HUES48 (cell line): Measurements from ENCODE around the gene DERA.
"Not testable (repeated sequence)": the region's sequence is repeated elsewhere in the genome, so short reads cannot be mapped to it uniquely, and the experiment has no call there.

ENCODE experiments used
- H3K27ac ChIP-seq: one replicate; pipeline ENCODE4 v1.7.0; 2013; ENCODE audit warnings: low read depth, low read length, inconsistent platforms
- H3K27me3 ChIP-seq: 2 replicates; pipeline ENCODE4 v1.6.1; 2013; ENCODE audit warnings: mild to moderate bottlenecking, low read length; ENCODE audit not compliant: control insufficient read depth, insufficient read depth
- H3K36me3 ChIP-seq: 2 replicates; pipeline ENCODE4 v1.6.1; 2013; ENCODE audit warnings: low read length; ENCODE audit not compliant: control insufficient read depth, insufficient read depth
- H3K4me1 ChIP-seq: 2 replicates; pipeline ENCODE4 v1.6.1; 2013; ENCODE audit warnings: mild to moderate bottlenecking, low read length; ENCODE audit not compliant: control insufficient read depth, insufficient read depth
- H3K4me3 ChIP-seq: 2 replicates; pipeline ENCODE4 v1.5.1; 2013; ENCODE audit warnings: mild to moderate bottlenecking, low read depth, low read length
- H3K9ac ChIP-seq: 2 replicates; pipeline ENCODE4 v1.6.1; 2013; ENCODE audit warnings: mild to moderate bottlenecking, low read depth, low read length, moderate library complexity
- H3K9me3 ChIP-seq: 2 replicates; pipeline ENCODE4 v1.6.1; 2013; ENCODE audit warnings: low read length; ENCODE audit not compliant: control insufficient read depth, insufficient read depth

The DERA gene

DNA sequence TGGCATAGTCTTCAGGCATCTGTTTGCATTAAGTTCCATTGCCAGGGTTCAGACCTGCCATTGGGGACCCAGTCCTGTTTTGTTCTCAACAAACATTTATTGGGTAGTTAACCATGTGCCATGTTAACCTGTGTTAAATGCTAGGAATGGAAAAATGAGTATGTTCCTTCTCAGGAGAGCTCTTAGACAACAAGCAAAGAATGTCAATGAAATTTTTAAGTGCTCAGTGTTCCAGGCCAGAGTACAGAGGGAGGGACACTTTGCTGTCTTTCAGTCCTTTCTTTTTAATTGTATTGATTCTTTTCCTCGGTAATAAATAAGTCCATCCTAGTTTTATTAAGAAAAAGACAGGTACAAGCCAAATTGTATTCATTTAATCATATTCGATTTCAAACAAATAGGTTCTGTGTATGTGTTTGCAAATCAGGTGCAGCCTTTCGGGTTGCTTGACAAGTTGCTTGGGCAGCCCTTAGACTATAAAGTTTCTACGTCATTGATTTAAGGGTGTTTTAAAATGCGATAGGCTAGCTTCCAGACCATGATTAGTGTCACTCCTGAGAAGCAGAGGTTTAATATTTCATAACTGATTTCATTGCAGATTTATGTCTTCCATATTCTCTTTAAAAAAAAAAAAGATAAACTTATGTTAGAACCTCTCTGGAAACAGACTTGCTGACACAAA is 123.1 kb downstream of the DERA start:
- Histone ChIP-seq H3K4me3 (no peak overlapping the region), H3K36me3 (no peaks in the 10 kb centered on the region), H3K27me3 (no peaks in the 10 kb centered on the region), H3K9ac (no peak overlapping the region), H3K27ac (no peak overlapping the region), H3K4me1 (peaks cover 10% of the 10 kb centered on the region), H3K9me3 (no peaks in the 10 kb centered on the region)

- Histone ChIP-seq H3K9ac (no peak overlapping the region), H3K4me3 (no peak overlapping the region)
Measured at GRCh38 chr12:16036073-16036472, 124.9 kb downstream of the DERA start.

DNA sequence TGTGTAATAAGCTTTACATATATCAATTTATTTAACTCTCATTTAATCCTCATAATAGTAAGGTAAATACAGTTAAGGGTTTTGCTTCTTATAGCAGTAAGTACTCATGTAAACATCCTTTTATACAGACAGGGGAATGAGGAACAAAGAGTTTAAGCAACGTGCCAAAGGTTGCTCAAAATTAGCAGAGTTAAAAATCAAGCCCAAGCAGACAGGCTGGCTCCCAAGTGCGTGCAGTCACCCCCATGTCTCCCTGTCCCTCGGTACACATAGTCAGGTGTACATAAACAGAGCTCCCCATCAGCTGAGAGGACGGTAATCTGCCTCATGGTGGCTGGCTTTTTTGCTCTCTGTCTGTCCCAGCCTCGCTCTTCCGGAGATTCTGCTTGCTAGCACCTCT is 126.4 kb downstream of the DERA start:
- Histone ChIP-seq H3K4me3 (no peak overlapping the region), H3K27ac (no peak overlapping the region), H3K27me3 (no peaks in the 10 kb centered on the region), H3K36me3 (no peaks in the 10 kb centered on the region), H3K9ac (no peak overlapping the region), H3K4me1 (no peaks in the 10 kb centered on the region; the same call in 1 of the 2 replicates), H3K9me3 (no peaks in the 10 kb centered on the region)

More at GRCh38 chr12:16036073-16036472, 124.9 kb downstream of the DERA start:
- H3K9me3 ChIP-seq = no peaks in the 10 kb centered on the region
- no peaks in the 10 kb centered on the region for H3K27me3 ChIP-seq
- H3K36me3 ChIP-seq = no peaks in the 10 kb centered on the region
- H3K27ac ChIP-seq = no peak overlapping the region
- peaks cover 10% of the 10 kb centered on the region for H3K4me1 ChIP-seq

DNA sequence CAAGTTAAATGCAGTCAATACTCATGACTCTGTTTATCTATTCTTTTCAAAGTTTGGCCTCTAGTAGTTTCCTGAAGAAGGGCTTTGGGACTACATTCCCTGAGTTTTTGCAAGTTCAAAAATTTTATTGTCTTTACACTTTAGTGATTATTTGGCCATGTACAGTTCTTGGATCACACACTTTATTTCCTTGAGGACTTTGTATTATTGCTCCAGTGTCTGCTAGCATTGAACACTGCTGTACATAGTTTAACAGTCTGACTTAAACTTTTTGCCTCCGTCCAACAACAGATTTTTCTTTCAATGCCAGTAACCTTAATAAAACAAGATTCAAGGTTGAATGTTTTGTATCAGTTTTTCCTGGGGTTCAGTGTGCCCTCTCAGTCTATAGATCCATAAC is 132.3 kb downstream of the DERA start:
- H3K36me3 ChIP-seq = no peaks in the 10 kb centered on the region
- peaks cover 4% of the 10 kb centered on the region; the same call in 1 of the 2 replicates for H3K4me1 ChIP-seq
- no peak overlapping the region for H3K4me3 ChIP-seq
- H3K9ac ChIP-seq = no peak overlapping the region
- no peaks in the 10 kb centered on the region for H3K9me3 ChIP-seq
- H3K27me3 ChIP-seq = no peaks in the 10 kb centered on the region
- no peak overlapping the region for H3K27ac ChIP-seq

GRCh38 chr12:16046266-16046665 is 135.1 kb downstream of the DERA start:
- Histone ChIP-seq H3K9ac (no peak overlapping the region), H3K27me3 (no peaks in the 10 kb centered on the region), H3K36me3 (no peaks in the 10 kb centered on the region), H3K9me3 (no peaks in the 10 kb centered on the region), H3K27ac (no peak overlapping the region), H3K4me3 (no peak overlapping the region), H3K4me1 (peaks cover 4% of the 10 kb centered on the region; the same call in 1 of the 2 replicates)

- no peak overlapping the region for H3K4me3 ChIP-seq
- H3K9ac ChIP-seq = no peak overlapping the region
- no peaks in the 10 kb centered on the region for H3K27me3 ChIP-seq
- H3K4me1 ChIP-seq = peaks cover 4% of the 10 kb centered on the region; the same call in 1 of the 2 replicates
- no peak overlapping the region for H3K27ac ChIP-seq
- H3K36me3 ChIP-seq = no peaks in the 10 kb centered on the region
- H3K9me3 ChIP-seq = no peaks in the 10 kb centered on the region
Measured at GRCh38 chr12:16048511-16048910, 137.4 kb downstream of the DERA start.

- Histone ChIP-seq H3K9me3 (no peaks in the 10 kb centered on the region), H3K9ac (no peak overlapping the region), H3K27me3 (no peaks in the 10 kb centered on the region), H3K4me3 (no peak overlapping the region), H3K4me1 (no peaks in the 10 kb centered on the region), H3K27ac (no peak overlapping the region), H3K36me3 (no peaks in the 10 kb centered on the region)
Measured at GRCh38 chr12:16056910-16057309, 145.8 kb downstream of the DERA start.

GRCh38 chr12:16057351-16057751 is 146.2 kb downstream of the DERA start:
- not testable (repeated sequence) for H3K9ac ChIP-seq, H3K36me3 ChIP-seq, H3K27ac ChIP-seq, H3K9me3 ChIP-seq, H3K4me3 ChIP-seq, H3K4me1 ChIP-seq, H3K27me3 ChIP-seq

DNA sequence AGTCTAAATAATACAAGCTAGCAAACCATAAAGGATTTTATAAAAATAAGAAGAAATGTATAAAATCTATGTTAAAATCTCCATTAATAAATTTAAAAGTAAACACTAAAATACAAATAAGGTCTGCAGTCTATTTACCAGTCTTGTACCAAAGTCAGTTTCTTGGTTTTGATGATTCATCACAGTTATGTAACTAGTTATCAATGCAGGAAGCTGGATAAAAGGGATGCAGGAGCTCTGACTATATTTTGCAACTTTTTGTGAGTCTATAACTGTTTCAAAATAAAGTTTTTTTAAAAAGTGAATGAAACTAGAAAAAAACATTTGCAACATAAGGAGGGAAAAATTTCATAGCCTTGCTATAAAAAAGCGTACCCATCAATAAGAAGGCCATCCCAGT is 151.5 kb downstream of the DERA start:
- Histone ChIP-seq H3K9ac (no peak overlapping the region), H3K9me3 (no peaks in the 10 kb centered on the region), H3K4me1 (no peaks in the 10 kb centered on the region), H3K4me3 (no peak overlapping the region), H3K27ac (no peak overlapping the region), H3K36me3 (no peaks in the 10 kb centered on the region), H3K27me3 (no peaks in the 10 kb centered on the region)

GRCh38 chr12:16063726-16064125 is 152.6 kb downstream of the DERA start:
- Histone ChIP-seq H3K4me3 (no peak overlapping the region), H3K9ac (no peak overlapping the region), H3K27ac (no peak overlapping the region), H3K4me1 (no peaks in the 10 kb centered on the region), H3K9me3 (no peaks in the 10 kb centered on the region), H3K27me3 (no peaks in the 10 kb centered on the region), H3K36me3 (no peaks in the 10 kb centered on the region)

- Histone ChIP-seq H3K9ac (no peak overlapping the region), H3K27me3 (no peaks in the 10 kb centered on the region), H3K9me3 (no peaks in the 10 kb centered on the region), H3K4me3 (no peak overlapping the region), H3K27ac (no peak overlapping the region), H3K4me1 (no peaks in the 10 kb centered on the region), H3K36me3 (no peaks in the 10 kb centered on the region)
Measured at GRCh38 chr12:16070113-16070512, 159.0 kb downstream of the DERA start.
